ENCODE results near the gene VWA3B. TPM values are rescaled to one million over a fixed set of nuclear protein-coding genes. Genes with fewer than 3 reads are reported as not detected.
"Not testable (repeated sequence)": the region's sequence is repeated elsewhere in the genome, so short reads cannot be mapped to it uniquely, and the experiment has no call there.

Gene VWA3B
- total RNA-seq, 1 donor from 2014 or later, result not detected

DNA sequence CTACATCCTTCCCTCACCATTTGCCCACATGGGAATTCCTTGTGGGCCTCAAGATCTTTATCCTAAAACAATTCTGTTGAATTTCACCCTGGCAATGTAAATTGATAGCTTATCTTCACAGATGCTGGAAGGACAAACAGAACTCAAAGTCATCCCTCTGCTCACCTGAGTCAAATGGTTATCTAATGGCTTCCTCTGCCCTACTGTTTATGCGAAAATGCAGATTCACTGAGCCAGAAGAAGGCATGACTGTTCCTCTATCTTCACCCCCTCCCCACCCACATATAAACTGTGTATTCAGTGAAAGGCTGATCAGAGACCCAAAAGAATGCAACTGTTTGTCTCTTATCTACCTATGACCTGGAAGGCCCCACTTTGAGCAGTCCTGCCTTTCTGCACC is 43.9 kb upstream of the VWA3B start:
- intact Hi-C loops (cut with DNase I), result no loop called here
- TF ChIP-seq, protein P1, sequence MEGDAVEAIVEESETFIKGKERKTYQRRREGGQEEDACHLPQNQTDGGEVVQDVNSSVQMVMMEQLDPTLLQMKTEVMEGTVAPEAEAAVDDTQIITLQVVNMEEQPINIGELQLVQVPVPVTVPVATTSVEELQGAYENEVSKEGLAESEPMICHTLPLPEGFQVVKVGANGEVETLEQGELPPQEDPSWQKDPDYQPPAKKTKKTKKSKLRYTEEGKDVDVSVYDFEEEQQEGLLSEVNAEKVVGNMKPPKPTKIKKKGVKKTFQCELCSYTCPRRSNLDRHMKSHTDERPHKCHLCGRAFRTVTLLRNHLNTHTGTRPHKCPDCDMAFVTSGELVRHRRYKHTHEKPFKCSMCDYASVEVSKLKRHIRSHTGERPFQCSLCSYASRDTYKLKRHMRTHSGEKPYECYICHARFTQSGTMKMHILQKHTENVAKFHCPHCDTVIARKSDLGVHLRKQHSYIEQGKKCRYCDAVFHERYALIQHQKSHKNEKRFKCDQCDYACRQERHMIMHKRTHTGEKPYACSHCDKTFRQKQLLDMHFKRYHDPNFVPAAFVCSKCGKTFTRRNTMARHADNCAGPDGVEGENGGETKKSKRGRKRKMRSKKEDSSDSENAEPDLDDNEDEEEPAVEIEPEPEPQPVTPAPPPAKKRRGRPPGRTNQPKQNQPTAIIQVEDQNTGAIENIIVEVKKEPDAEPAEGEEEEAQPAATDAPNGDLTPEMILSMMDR (IDR thresholded peaks at IDR 0.05), result no peak
- Histone ChIP-seq H3K4me3 (no peak overlapping the region), H3K4me1 (no peaks in the 10 kb centered on the region), H3K9me3 (no peaks in the 10 kb centered on the region), H3K27me3 (no peaks in the 10 kb centered on the region), H3K27ac (no peak overlapping the region), H3K36me3 (no peaks in the 10 kb centered on the region)
- DNase-seq (ENCODE audit: low spot score in 2 of 2), result no peak

DNA sequence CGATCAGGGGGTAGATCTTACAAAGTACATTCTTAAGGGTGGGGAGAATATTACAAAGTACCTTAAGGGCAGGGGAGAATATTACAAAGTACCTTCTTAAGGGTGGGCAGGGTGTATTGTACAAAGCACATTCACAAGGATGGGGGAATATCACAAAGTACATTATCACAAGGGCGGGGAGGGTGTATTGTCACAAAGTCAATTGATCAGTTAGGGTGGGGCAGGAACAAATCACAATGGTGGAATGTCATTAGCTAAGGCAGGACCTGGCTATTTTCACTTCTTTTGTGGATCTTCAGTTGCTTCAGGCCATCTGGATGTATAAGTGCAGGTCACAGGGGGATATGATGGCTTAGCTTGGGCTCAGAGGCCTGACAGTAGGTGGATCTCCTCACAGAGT is 42.2 kb upstream of the VWA3B start:
- H3K27ac ChIP-seq; intact Hi-C loops (cut with DNase I); H3K27me3 ChIP-seq; DNase-seq (ENCODE audit: low spot score in 2 of 2); H3K4me1 ChIP-seq; H3K36me3 ChIP-seq; H3K9me3 ChIP-seq; H3K4me3 ChIP-seq: not testable (repeated sequence)

DNA sequence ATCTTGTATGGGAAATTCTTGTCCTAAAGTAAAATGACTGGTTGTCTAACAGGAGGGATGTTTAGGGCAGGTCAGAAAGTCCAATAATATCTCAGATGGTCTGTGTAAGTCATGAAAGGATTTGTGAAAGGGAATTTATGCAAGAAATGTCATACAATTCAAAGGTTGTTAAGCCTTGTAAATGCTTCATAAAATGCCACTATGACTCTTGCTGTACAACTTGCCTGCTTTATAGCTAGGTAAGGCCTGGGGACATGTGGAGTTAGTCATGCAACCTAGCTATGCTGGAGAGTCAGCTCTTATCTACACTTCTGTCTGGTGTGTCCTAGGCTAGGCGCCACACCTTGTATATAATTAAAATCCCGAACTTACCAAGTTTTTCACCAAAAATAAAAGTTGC is 36.9 kb upstream of the VWA3B start:
- TF ChIP-seq, protein P1 (IDR thresholded peaks at IDR 0.05), result no peak
- H3K4me3 ChIP-seq, result no peak overlapping the region
- H3K4me1 ChIP-seq, result no peaks in the 10 kb centered on the region
- no peak overlapping the region for H3K27ac ChIP-seq
- intact Hi-C loops (cut with DNase I), result no loop called here
- DNase-seq (ENCODE audit: low spot score in 2 of 2), result no peak
- H3K9me3 ChIP-seq, result no peaks in the 10 kb centered on the region
- no peaks in the 10 kb centered on the region for H3K27me3 ChIP-seq
- H3K36me3 ChIP-seq, result no peaks in the 10 kb centered on the region

DNA sequence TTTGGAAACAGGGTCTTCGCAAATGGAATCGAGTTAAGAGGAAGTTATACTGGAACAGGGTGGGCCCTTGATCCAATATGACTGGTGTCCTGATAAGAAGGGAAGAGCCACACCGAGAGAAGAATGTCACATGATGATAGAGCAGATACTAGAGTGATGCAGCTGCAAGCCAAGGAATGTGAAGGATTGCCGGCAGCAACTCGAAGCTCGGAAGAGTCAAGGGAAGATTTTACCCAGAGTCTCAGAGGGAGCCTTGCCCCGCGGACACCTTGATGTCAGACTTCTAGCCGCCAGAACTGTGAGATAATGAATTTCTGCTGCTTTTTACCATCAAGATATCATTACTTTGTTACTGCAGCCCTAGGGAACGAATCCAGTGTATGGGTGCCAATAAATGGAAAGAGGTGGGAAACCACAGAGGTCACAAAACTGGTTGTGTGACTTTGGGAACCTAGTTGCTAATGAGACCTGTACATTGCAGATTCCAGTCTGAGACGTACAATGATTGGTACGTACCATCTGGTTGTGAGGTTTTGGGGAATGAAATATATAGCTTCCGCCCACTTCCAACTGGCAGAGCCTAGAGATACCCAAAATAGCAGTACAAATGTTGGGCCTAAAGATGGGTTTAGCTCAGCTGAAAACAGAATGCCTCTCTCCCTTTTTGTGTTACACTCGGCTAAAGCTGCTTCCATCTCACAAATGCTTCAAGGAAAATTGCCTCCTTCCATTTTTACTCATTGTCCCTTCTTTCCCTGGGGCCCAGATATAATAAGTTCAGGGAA is 28.6 kb upstream of the VWA3B start:
- DNase-seq (ENCODE audit: low spot score in 2 of 2), result no peak
- H3K9me3 ChIP-seq, result no peaks in the 10 kb centered on the region
- TF ChIP-seq, protein P1 (IDR thresholded peaks at IDR 0.05), result no peak
- no peaks in the 10 kb centered on the region for H3K27me3 ChIP-seq
- intact Hi-C loops (cut with DNase I), result no loop called here
- H3K27ac ChIP-seq, result no peak overlapping the region
- H3K36me3 ChIP-seq, result no peaks in the 10 kb centered on the region
- no peaks in the 10 kb centered on the region for H3K4me1 ChIP-seq
- no peak overlapping the region for H3K4me3 ChIP-seq

DNA sequence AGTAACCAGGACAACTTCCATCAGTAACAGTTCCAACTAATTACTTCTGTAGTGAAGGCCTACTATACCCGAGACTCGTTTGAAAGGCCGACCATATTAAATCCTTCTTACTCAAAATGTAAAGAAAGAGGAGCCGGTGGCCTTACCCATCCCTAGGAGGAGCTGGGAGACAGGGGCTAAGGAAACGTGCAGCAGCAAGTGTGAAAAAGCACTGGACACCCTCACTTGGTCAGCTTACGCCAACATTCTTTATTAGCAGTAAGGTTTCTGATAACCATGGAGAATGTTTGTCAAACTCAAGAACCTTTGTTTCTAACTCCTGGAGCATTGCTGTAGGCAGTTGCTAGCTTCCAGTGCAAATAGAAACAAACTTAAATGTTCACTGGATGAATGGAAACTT is 26.7 kb upstream of the VWA3B start:
- Histone ChIP-seq H3K4me3 (no peak overlapping the region), H3K27me3 (no peaks in the 10 kb centered on the region), H3K27ac (no peak overlapping the region), H3K4me1 (no peaks in the 10 kb centered on the region), H3K9me3 (no peaks in the 10 kb centered on the region), H3K36me3 (no peaks in the 10 kb centered on the region)
- TF ChIP-seq, protein P1 (IDR thresholded peaks at IDR 0.05), result no peak
- no peak for DNase-seq (ENCODE audit: low spot score in 2 of 2)
- intact Hi-C loops (cut with DNase I), result no loop called here

DNA sequence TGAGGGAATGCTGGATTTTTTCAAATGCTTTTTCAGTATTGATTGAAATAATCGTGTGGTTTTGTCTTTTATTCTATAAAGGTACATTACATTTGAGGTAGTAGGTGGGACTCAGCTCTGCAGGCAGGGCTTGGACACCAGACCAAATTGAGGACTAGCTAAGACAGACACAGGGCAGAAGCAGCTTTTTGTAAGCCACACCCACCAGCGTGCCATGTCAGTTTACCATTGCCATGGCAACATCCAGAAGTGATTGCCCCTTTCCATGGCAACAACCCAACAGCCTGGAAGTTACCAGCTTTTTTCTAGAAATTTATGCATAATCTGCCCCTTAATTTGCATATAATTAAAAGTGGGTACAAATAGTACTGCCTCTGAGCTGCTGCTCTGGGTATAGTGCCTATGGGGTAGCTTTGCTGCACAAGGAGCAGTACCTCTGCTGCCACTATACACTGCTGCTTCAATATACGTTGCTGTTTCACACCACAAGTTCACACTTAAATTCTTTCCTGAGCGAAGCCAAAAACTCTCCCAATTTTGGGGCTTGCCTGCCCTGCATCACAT is 23.6 kb upstream of the VWA3B start:
- Histone ChIP-seq H3K27me3 (no peaks in the 10 kb centered on the region), H3K4me1 (no peaks in the 10 kb centered on the region), H3K4me3 (no peak overlapping the region), H3K36me3 (no peaks in the 10 kb centered on the region), H3K9me3 (no peaks in the 10 kb centered on the region), H3K27ac (no peak overlapping the region)
- intact Hi-C loops (cut with DNase I), result no loop called here
- no peak for DNase-seq (ENCODE audit: low spot score in 2 of 2)
- TF ChIP-seq, protein P1 (IDR thresholded peaks at IDR 0.05), result no peak

Data from ascending aorta (tissue), 2 donors.